GM19452 (cell line): Measurements from ENCODE around the gene SPTAN1.
"Not testable (repeated sequence)": the region's sequence is repeated elsewhere in the genome, so short reads cannot be mapped to it uniquely, and the experiment has no call there.

ENCODE experiments used
- ATAC-seq: cut with Tn5 transposase; IDR thresholded peaks from one replicate; pipeline ENCODE4 v1.9.1; 2021; ENCODE audit not compliant: unreplicated experiment

The SPTAN1 gene

DNA sequence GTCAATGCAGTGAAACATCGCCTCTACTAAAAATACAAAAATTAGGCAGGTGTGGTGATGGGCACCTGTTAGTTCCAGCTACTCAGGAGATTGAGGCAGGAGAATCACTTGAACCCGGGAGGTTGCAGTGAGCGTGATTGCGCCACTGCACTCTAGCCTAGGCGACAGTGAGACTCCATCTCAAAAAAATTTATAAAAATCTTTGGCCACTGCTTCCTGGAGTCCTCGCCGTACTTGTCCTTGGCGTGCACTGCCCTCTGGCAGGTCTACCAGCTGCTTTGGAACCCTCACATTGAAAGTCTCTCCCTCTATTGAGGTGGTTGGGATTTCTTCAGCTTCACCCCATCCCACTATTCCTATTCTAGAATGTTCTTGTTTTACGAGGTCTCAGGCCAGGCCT, 79.2 kb downstream of the SPTAN1 start:
- no peak for ATAC-seq

DNA sequence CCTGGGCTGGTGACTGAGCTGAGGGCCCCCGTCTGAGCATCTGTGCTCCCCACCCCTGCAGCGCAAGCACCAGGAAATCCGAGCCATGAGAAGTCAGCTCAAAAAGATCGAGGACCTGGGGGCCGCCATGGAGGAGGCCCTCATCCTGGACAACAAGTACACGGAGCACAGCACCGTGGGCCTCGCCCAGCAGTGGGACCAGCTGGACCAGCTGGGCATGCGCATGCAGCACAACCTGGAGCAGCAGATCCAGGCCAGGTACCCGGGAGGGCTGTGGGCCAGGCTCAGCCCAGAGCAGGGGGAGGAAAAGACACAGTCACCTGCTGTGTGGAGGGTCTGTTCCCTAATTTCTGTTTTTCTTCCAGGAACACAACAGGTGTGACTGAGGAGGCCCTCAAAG, 79.7 kb downstream of the SPTAN1 start:
- no peak for ATAC-seq

DNA sequence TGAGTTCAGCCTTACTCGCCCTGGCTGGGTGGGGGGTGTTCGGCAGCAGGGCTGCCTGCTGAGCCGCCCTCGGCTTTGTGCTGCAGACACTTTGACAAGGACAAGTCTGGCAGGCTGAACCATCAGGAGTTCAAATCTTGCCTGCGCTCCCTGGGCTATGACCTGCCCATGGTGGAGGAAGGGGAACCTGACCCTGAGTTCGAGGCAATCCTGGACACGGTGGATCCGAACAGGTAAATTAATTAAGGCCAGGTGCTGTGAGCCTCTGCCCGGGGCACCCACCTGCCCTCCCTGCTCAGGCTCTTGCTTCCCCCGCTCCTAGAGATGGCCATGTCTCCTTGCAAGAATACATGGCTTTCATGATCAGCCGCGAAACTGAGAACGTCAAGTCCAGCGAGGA, 80.1 kb downstream of the SPTAN1 start:
- ATAC-seq, result no peak

GRCh38 chr9:128633057-128633456, 80.7 kb downstream of the SPTAN1 start:
- no peak for ATAC-seq

DNA sequence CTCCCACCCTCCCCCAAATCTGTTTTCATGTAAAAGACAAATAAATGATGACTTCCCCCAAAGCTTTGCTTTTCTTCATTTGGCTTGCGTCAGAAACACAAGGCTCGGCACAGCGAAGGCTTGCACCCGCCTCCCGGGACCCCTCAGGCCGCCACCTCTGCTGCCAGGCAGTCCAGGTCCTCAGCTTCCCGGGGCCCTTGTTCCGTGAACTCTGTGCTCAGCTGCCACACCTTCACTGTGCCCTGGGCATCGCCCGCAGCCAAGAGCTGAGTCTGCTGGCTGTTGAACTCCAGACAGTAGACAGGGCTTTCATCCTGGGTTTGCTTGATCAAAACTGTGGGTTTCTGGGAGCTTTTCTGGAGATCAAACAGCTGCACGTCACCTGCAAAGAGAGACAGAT, 81.2 kb downstream of the SPTAN1 start:
- no peak for ATAC-seq

GRCh38 chr9:128634111-128634510, 81.7 kb downstream of the SPTAN1 start:
- ATAC-seq, result no peak

DNA sequence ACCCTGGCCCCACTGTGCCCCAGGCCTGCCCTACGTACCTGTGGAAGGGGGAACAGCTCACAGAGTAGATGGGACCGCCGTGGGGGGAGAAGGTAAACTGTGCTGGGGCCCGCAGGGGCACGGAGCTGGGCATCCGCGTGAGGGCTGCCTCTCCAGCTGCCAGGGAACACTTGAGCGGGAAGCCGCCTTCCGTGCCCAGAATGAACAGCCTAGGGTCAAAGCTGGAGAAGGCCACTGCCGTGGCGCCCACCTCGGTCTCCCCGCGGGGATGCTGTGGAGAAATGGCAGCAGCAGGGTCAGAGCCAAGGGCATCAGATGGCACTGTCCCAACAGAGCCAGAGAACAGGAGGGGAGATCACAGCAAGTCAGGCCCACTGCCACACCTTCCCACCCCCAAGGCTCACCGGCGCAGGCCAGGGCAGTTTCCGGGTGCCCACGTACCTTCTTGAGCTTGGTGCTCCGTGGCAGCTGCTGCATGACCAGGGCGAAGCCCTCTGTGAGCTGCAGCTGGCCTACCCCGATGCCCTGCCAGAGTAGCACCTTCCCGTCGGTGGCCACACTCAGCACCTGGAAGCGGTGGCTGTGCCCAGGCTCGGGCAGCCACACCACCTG, 82.4 kb downstream of the SPTAN1 start:
- no peak for ATAC-seq

- ATAC-seq, result no peak
Observed at GRCh38 chr9:128635266-128636023, 83.1 kb downstream of the SPTAN1 start.

DNA sequence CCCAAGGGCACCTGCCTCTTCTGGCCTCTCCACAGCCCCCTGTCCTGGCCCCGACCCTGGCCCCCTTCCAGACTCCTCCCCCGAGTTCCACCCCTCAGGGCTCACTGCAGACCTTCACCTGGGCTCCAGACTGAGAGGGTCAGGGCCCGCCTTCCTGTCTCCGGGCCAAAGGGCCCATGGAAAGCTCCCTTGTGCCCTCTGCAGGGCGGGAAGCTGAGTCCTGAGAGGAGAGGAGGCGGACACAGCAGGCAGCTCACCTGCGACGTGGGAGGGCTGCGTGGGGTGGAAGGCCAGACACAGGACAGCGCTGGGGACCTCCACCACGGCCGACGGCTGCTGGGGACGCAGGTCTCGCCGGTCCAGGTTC, 83.6 kb downstream of the SPTAN1 start:
- no peak for ATAC-seq

- no peak for ATAC-seq
Observed at GRCh38 chr9:128636556-128637530, 84.5 kb downstream of the SPTAN1 start.

DNA sequence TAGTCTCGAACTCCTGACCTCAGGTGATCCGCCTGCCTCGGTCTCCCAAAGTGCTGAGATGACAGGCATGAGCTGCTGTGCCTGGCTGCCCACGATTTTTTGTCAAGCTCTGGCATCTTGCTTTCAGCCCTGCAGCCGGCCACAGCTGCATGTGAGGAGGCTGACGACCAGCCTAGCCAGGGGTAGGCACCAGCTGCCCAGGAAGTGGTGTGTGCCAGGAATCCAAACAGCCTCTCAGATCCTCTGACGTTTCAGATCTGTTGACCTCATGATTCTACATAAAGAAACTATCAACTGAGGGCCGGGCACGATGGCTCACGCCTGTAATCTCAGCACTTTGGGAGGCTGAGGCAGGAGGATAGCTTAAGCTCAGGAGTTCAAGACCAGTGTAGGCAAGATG, 85.3 kb downstream of the SPTAN1 start:
- no peak for ATAC-seq

- ATAC-seq, result no peak
Observed at GRCh38 chr9:128638580-128638979, 86.2 kb downstream of the SPTAN1 start.

GRCh38 chr9:128640603-128641002, 88.2 kb downstream of the SPTAN1 start:
- no peak for ATAC-seq

- ATAC-seq, result peak; percentile 10
Observed at GRCh38 chr9:128642675-128643245, 90.4 kb downstream of the SPTAN1 start.

GRCh38 chr9:128643519-128644300, 91.3 kb downstream of the SPTAN1 start:
- peak; percentile 69 for ATAC-seq

GRCh38 chr9:128648206-128648605, 95.8 kb downstream of the SPTAN1 start:
- not testable (repeated sequence) for ATAC-seq

DNA sequence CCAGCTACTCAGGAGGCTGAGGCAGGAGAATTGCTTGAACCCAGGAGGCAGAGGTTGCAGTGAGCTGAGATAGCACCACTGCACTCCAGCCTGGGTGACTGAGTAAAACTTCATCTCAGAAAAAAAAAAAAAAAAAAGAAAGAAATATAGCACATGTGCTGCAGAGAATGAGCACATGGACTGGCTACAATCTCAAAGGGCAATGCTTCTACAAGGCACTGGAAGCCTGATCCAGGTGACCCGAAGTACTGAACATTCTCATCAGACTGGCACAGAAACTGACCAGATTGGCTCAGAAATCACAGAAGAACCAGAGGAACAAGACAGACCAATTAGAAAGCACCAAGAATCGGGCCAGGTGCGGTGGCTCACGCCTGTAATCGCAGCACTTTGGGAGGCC, 99.4 kb downstream of the SPTAN1 start:
- no peak for ATAC-seq

GRCh38 chr9:128653908-128654307, 101.5 kb downstream of the SPTAN1 start:
- ATAC-seq, result no peak

DNA sequence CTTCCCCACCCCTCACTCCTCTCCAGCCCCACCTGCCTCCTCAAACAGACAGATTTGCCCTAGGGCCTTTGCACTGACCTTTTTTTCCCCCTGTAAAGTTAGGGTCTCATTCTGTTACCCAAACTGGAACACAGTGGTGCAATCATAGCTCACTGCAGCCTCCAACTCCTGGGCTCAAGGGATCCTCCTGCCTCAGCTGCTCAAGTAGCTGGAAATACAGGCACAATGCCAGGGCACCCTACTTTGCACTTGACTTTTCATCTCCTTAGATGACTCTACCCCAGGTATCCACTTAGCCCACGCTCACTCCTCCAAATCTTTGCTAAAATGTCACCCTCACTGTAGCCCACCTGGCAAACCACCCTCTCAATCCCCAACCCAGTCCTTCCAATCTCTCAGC, 102.1 kb downstream of the SPTAN1 start:
- no peak for ATAC-seq
